GM23338 (cell line): ENCODE results near the gene PBX3. TPM values are rescaled to one million over a fixed set of nuclear protein-coding genes. Genes with fewer than 3 reads are reported as not detected.

Experiments used
- ATAC-seq: fragments of 200-7000 bp; cut with Tn5 transposase; 3 replicates; pipeline ENCODE4 v1.9.1; 2020
- DNase-seq: peaks from one replicate; pipeline ENCODE4 v3.0.0-alpha.2; 2015; ENCODE audit warnings: low spot score
- H2AFZ ChIP-seq: fragments of 200-600 bp; sonication (generic); 2 replicates; pipeline ENCODE4 v1.8.0; 2016; ENCODE audit warnings: antibody characterized with exemption, mild to moderate bottlenecking, moderate library complexity
- H3F3A ChIP-seq: fragments of 200-600 bp; sonication (generic); replicated peaks from 2 replicates; pipeline ENCODE4 v1.8.0; 2017; ENCODE audit warnings: antibody characterized with exemption, mixed run types, low read depth
- H3K27ac ChIP-seq: fragments of 200-600 bp; sonication (generic); 2 replicates; pipeline ENCODE4 v1.6.1; 2016; ENCODE audit warnings: low read depth
- H3K27me3 ChIP-seq: fragments of 200-600 bp; sonication (generic); 2 replicates; pipeline ENCODE4 v1.8.0; 2016; ENCODE audit warnings: mild to moderate bottlenecking, mixed run types, moderate library complexity; ENCODE audit not compliant: insufficient read depth
- H3K36me3 ChIP-seq: fragments of 200-600 bp; sonication (generic); 2 replicates; pipeline ENCODE4 v1.8.0; 2016; ENCODE audit warnings: mild to moderate bottlenecking; ENCODE audit not compliant: insufficient read depth
- H3K4me1 ChIP-seq: fragments of 200-600 bp; sonication (generic); 2 replicates; pipeline ENCODE4 v1.8.0; 2016; ENCODE audit warnings: mild to moderate bottlenecking, moderate library complexity; ENCODE audit not compliant: insufficient read depth
- H3K4me2 ChIP-seq: fragments of 200-600 bp; sonication (generic); 2 replicates; pipeline ENCODE4 v1.7.1; 2017; ENCODE audit warnings: mixed run types
- H3K4me3 ChIP-seq: fragments of 200-600 bp; sonication (generic); 2 replicates; pipeline ENCODE4 v1.6.1; 2016; ENCODE audit warnings: mixed run types
- H3K79me2 ChIP-seq: fragments of 200-600 bp; sonication (generic); replicated peaks from 2 replicates; pipeline ENCODE4 v1.8.0; 2017; ENCODE audit warnings: mild to moderate bottlenecking; ENCODE audit not compliant: insufficient read depth
- H3K9me2 ChIP-seq: fragments of 200-600 bp; sonication (generic); 2 replicates; pipeline ENCODE4 v1.8.0; 2017; ENCODE audit not compliant: insufficient read depth
- H4K20me1 ChIP-seq: fragments of 200-600 bp; sonication (generic); replicated peaks from 2 replicates; pipeline ENCODE4 v1.8.0; 2017; ENCODE audit warnings: mild to moderate bottlenecking; ENCODE audit not compliant: insufficient read depth
- H3K27ac Mint-ChIP-seq: 2 replicates; pipeline ENCODE4 v1.8.0; 2020; ENCODE audit warnings: inconsistent platforms, mild to moderate bottlenecking, moderate library complexity, mixed read lengths
- H3K27me3 Mint-ChIP-seq: 3 replicates; pipeline ENCODE4 v1.8.0; 2022; ENCODE audit warnings: low read depth, mild to moderate bottlenecking, moderate library complexity, mixed read lengths, inconsistent platforms; ENCODE audit not compliant: insufficient read depth, poor library complexity
- H3K36me3 Mint-ChIP-seq: 3 replicates; pipeline ENCODE4 v1.8.0; 2021; ENCODE audit warnings: low read depth, mild to moderate bottlenecking, inconsistent platforms, moderate library complexity, mixed read lengths
- H3K4me1 Mint-ChIP-seq: 3 replicates; pipeline ENCODE4 v1.8.0; 2020; ENCODE audit warnings: mild to moderate bottlenecking, inconsistent platforms, mixed read lengths
- H3K4me3 Mint-ChIP-seq: 3 replicates; pipeline ENCODE4 v1.8.0; 2021; ENCODE audit warnings: moderate library complexity, mild to moderate bottlenecking, inconsistent platforms, mixed read lengths
- H3K9me3 Mint-ChIP-seq: 3 replicates; pipeline ENCODE4 v1.8.0; 2020; ENCODE audit warnings: moderate library complexity, mild to moderate bottlenecking, inconsistent platforms, mixed read lengths
- CREB1 ChIP-seq: fragments of 250-450 bp; sonication (Bioruptor Pico); IDR thresholded peaks from 2 replicates; pipeline ENCODE4 v1.5.0; 2020; ENCODE audit warnings: low read depth, mild to moderate bottlenecking, moderate library complexity
- EZH2 ChIP-seq: fragments of 200-600 bp; sonication (generic); IDR thresholded peaks from one replicate; pipeline ENCODE4 v1.8.0; 2017; ENCODE audit warnings: antibody characterized with exemption, mild to moderate bottlenecking, low read depth; ENCODE audit not compliant: unreplicated experiment
- JUNB ChIP-seq: IDR thresholded peaks from one replicate; pipeline ENCODE4 v1.6.1; 2016; ENCODE audit warnings: antibody characterized with exemption; ENCODE audit not compliant: unreplicated experiment
- NANOG ChIP-seq: IDR thresholded peaks from 2 replicates; pipeline ENCODE4 v1.6.1; 2016; ENCODE audit warnings: antibody characterized with exemption, borderline replicate concordance
- STAT1 ChIP-seq: IDR thresholded peaks from one replicate; pipeline ENCODE4 v1.6.1; 2016; ENCODE audit warnings: antibody characterized with exemption; ENCODE audit not compliant: unreplicated experiment
- ZNF114 ChIP-seq: fragments of 250-450 bp; sonication (Bioruptor Pico); IDR thresholded peaks from 2 replicates; pipeline ENCODE4 v1.5.0; 2020; ENCODE audit warnings: mild to moderate bottlenecking, moderate library complexity
- ZNF462 ChIP-seq: fragments of 250-450 bp; sonication (Bioruptor Pico); IDR thresholded peaks from 2 replicates; pipeline ENCODE4 v1.5.0; 2020; ENCODE audit warnings: mild to moderate bottlenecking, moderate library complexity
- polyA plus RNA-seq: library from polyadenylated mRNA; unstranded; fragments of >200 nt; fragmentation: Nextera tagmentation; extraction: Ambion mirVana; gene quantifications from 2 replicates; pipeline ENCODE4 v1.2.1, GENCODE V29; 2016
- total RNA-seq: library from RNA; depleted of rRNA; stranded (reverse); fragments of >200 nt; shearing (Covaris generic); gene quantifications from 2 replicates; pipeline ENCODE4 v1.2.3, GENCODE V29; 2014
- TF ChIP-seq, protein P1 (sequence below): IDR thresholded peaks from one replicate; pipeline ENCODE4 v1.6.1; 2018; ENCODE audit warnings: antibody characterized with exemption; ENCODE audit not compliant: unreplicated experiment

Gene PBX3
- total and polyA plus RNA-seq, 2 experiments from 2014 or later: 28.9 to 50.5 TPM

DNA sequence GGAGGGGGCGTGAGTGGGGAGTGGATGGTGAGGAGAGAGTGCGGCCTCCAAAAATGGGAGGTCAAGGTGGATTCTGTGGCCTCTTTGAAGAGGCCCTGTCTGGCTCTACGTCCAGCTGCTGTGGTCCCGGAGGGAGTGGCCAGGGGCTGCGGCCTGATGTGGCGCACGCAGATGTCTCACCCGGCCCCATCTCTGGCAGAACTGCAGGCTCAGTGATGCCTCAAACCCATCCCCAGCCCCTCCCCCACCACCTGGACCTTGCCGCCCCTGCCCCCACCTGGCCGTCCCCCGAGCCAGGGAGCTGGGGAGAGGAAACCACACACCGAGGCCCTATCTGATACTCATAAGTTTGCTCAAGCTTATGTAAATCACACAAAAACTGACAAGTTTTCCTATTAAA lies 267.6 kb downstream of the PBX3 start (continued):
- TF ChIP-seq JUNB: no peak
- TF ChIP-seq, protein P1, sequence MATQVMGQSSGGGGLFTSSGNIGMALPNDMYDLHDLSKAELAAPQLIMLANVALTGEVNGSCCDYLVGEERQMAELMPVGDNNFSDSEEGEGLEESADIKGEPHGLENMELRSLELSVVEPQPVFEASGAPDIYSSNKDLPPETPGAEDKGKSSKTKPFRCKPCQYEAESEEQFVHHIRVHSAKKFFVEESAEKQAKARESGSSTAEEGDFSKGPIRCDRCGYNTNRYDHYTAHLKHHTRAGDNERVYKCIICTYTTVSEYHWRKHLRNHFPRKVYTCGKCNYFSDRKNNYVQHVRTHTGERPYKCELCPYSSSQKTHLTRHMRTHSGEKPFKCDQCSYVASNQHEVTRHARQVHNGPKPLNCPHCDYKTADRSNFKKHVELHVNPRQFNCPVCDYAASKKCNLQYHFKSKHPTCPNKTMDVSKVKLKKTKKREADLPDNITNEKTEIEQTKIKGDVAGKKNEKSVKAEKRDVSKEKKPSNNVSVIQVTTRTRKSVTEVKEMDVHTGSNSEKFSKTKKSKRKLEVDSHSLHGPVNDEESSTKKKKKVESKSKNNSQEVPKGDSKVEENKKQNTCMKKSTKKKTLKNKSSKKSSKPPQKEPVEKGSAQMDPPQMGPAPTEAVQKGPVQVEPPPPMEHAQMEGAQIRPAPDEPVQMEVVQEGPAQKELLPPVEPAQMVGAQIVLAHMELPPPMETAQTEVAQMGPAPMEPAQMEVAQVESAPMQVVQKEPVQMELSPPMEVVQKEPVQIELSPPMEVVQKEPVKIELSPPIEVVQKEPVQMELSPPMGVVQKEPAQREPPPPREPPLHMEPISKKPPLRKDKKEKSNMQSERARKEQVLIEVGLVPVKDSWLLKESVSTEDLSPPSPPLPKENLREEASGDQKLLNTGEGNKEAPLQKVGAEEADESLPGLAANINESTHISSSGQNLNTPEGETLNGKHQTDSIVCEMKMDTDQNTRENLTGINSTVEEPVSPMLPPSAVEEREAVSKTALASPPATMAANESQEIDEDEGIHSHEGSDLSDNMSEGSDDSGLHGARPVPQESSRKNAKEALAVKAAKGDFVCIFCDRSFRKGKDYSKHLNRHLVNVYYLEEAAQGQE: no peak
- no peak for TF ChIP-seq CREB1 (CRISPR knock-in tag)
- no peak for TF ChIP-seq EZH2
- no peak for TF ChIP-seq ZNF114 (CRISPR knock-in tag)

GRCh38 chr9:126015424-126015823 lies 268.3 kb downstream of the PBX3 start:
- H3K27me3 ChIP-seq: no peaks in the 10 kb centered on the region
- no peak for DNase-seq
- no peaks in the 10 kb centered on the region for H3F3A ChIP-seq
- ATAC-seq: no peak
- no peaks in the 10 kb centered on the region for H3K79me2 ChIP-seq
- TF ChIP-seq NANOG (no peak), ZNF462 (CRISPR knock-in tag) (no peak), ZNF114 (CRISPR knock-in tag) (no peak), CREB1 (CRISPR knock-in tag) (no peak), STAT1 (no peak), EZH2 (no peak), JUNB (no peak)
- H2AFZ ChIP-seq: no peak overlapping the region
- H4K20me1 ChIP-seq: no peaks in the 10 kb centered on the region
- Mint-ChIP-seq H3K4me1 (peaks cover 5% of the 10 kb centered on the region), H3K27me3 (peaks cover 2% of the 10 kb centered on the region), H3K36me3 (no peaks in the 10 kb centered on the region; the same call in 1 of the 3 replicates), H3K9me3 (peaks cover 2% of the 10 kb centered on the region), H3K4me3 (no peak overlapping the region), H3K27ac (no peak overlapping the region)
- H3K27ac ChIP-seq: no peak overlapping the region
- no peak overlapping the region for H3K4me3 ChIP-seq
- H3K4me2 ChIP-seq: no peak overlapping the region
- H3K36me3 ChIP-seq: no peaks in the 10 kb centered on the region
- H3K9me2 ChIP-seq: no peaks in the 10 kb centered on the region
- no peaks in the 10 kb centered on the region for H3K4me1 ChIP-seq
